Heart right ventricle (tissue), 16 donors: ENCODE data around the gene VPS8. TPM values are rescaled to one million over a fixed set of nuclear protein-coding genes. Genes with fewer than 3 reads are reported as not detected.

ENCODE experiments used
- ATAC-seq, 8 donors: fragments of 200-7000 bp; cut with Tn5 transposase; one replicate each; pipeline ENCODE4 v1.9.1; 2020; ENCODE audit warnings: mild to moderate bottlenecking in 8 of 8, moderate library complexity in 8 of 8, moderate number of reproducible peaks in 1 of 8
- DNase-seq, 2 donors: peaks; one replicate each; pipeline ENCODE4 v3.0.0-alpha.2; 2020
- H3K27ac ChIP-seq, 10 donors: fragments of 200-600 bp; sonication (generic) in 2 of 10; one replicate each; pipeline versions ENCODE4 v1.5.0 to v1.8.0; 2020 to 2022; ENCODE audit warnings: mild to moderate bottlenecking in 3 of 10
- H3K27me3 ChIP-seq, 7 donors: fragments of 200-600 bp; one replicate each; pipeline ENCODE4 v1.8.0; 2021 to 2022; ENCODE audit warnings: mild to moderate bottlenecking in 2 of 7
- H3K36me3 ChIP-seq, 9 donors: fragments of 200-600 bp; sonication (generic) in 1 of 9; one replicate each; pipeline versions ENCODE4 v1.5.0 to v1.8.0; 2020 to 2022; ENCODE audit warnings: mild to moderate bottlenecking in 2 of 9
- H3K4me1 ChIP-seq, 9 donors: fragments of 200-600 bp; sonication (generic) in 1 of 9; one replicate each; pipeline versions ENCODE4 v1.5.0 to v1.8.0; 2020 to 2022; ENCODE audit warnings: mild to moderate bottlenecking in 4 of 9
- H3K4me3 ChIP-seq, 10 donors: fragments of 200-600 bp; sonication (generic) in 2 of 10; one replicate each; pipeline versions ENCODE4 v1.5.0 to v1.8.0; 2020 to 2022; ENCODE audit warnings: mild to moderate bottlenecking in 7 of 10, moderate library complexity in 2 of 10
- H3K9me3 ChIP-seq, 11 donors: fragments of 200-600 bp in 10 of 11; sonication (generic) in 2 of 11; one replicate each; pipeline versions ENCODE4 v1.5.0 to v1.8.0; 2013 to 2022; ENCODE audit warnings: mild to moderate bottlenecking in 2 of 11, control low read depth in 1 of 11, moderate library complexity in 1 of 11
- CTCF ChIP-seq, 9 donors: fragments of 200-600 bp; sonication (generic) in 2 of 9; IDR thresholded peaks; one replicate each; pipeline versions ENCODE4 v1.5.0 to v1.8.0; 2021 to 2022; ENCODE audit warnings: antibody characterized with exemption in 9 of 9, mild to moderate bottlenecking in 5 of 9, moderate library complexity in 1 of 9
- WGBS, 2 donors: extraction: QIAGEN DNeasy Blood & Tissue Kit; methylation state at CpG; one replicate each; pipeline ENCODE4 v1.1.7; 2013; ENCODE audit warnings: inconsistent platforms in 1 of 2; 5-methylcytosine and 5-hydroxymethylcytosine counted together
- intact Hi-C, 10 donors: fragments of 100-400 bp; cut with DNase I; formaldehyde crosslinking; loops; one replicate each; pipeline versions ENCODE4 v1.11.1 to v1.14.2; 2022
- polyA plus RNA-seq, 2 donors: library from polyadenylated mRNA; stranded (reverse); fragments of 200-250 nt; gene quantifications; one replicate each; pipeline ENCODE4 v1.2.3, GENCODE V29; 2013
- total RNA-seq, 10 donors: library from RNA; stranded (reverse); fragmentation: NEBNext Ultra II Directional in 3 of 10; extraction: Animal tissue kit (Norgen Biotek cat#: 25700) in 3 of 10; gene quantifications; one replicate each; pipeline versions ENCODE4 v1.2.1 to v1.2.4, GENCODE V29; 2021 to 2023
- donor health status: Arrhythmogenic right ventricular cardiomyopathy.
- donor health status: ischemic (EF 13 %, LVEDD 7.1; RV severe dilation, severe dysfunction).
- donor health status: healthy with polysubstance abuse.
- donor health status: DM: no; HTN: yes; CAD: no.
- donor health status: DM: no; HTN: no; CAD: no.
- donor health status: ischemic (EF 25% LVEDD 6.9; RV normal size, moderate dysfunction).
- donor health status: ischemic (EF 25% LVEDD 5.7; RV mildly dilated, moderate dysfunction).
- donor health status: healthy.
- donor health status: DM: yes; HTN: yes; CAD: no.
- donor health status: Ischemic cardiomyopathy.
- donor health status: ischemic (EF 35%, LVEDD 5.7; RV mildly dilated, moderate dysfunction).
- donor health status: nonischemic (EF 11% LVEDD 7.7; RV severe dilation, severe dysfunction).
- donor health status: DM: yes; HTN: yes; CAD: no.
- donor health status: PGD.
- donor health status: ischemic (EF 29% LVEDD 5.4; RV normal size, mild dysfunction).
- donor health status: nonischemic (EF 23%, LVEDD 6.1; RV moderate dilation, normal function).

Gene VPS8
- total and polyA plus RNA-seq, 12 donors: 11.1 to 123 (median 80.6) TPM

- Histone ChIP-seq H3K27me3 (peaks cover 0 to 21% (median 0%) of the 10 kb centered on the region in 7 donors), H3K4me1 (peaks cover 0 to 15% (median 6%) of the 10 kb centered on the region in 9 donors), H3K36me3 (no peaks in the 10 kb centered on the region), H3K9me3 (no peaks in the 10 kb centered on the region), H3K27ac (no peak overlapping the region), H3K4me3 (no peak overlapping the region)
- ATAC-seq: no peak
- no peak for TF ChIP-seq CTCF (IDR thresholded peaks at IDR 0.05)
- 81 to 84% methylated on average over 7 of the region's 7 CpGs for WGBS, 2 donors
- no peak for DNase-seq
- intact Hi-C loops: loop anchor here in 1 of 10 donors (10.0 kb wide), 1 partner anchor 401 kb away; the partner anchor contains the start of genes CLCN2 and POLR2H
These were observed 46.3 kb upstream of the VPS8 start for GRCh38 chr3:184765730-184766074.

DNA sequence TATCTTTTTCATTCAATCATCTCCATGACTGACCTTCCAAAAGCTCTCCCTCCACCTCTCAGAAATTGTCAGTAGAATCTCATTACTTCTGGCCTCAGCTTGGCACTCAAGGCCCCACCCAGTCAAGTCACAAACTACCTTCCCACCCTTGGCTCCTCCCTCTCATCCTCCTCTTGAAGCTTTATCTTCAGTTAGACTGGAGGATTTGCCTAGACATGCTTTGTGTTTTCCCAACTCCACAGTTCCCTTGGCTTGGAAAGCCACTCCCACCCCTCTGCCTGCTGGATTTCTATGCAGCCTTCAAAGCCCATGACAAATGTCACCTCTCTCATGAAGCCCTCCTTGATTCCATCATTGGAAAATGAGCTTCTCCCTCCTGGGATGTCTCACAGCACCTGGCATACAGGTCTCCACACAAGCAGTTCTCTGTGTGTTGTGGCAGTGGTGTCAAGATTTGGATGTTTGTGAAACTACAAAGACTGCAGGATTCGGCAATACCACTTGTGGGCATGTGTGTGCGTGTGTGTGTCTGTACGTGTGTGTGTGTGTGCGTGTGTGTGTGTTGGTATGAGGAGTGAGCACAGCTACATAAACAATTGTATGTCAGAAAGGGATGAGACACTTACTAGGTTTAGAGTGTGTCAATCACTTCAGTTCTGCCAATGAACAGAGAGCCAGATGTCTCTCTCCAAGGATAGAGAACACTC is 45.3 kb upstream of the VPS8 start:
- H3K27me3 ChIP-seq: peaks cover 0 to 21% (median 0%) of the 10 kb centered on the region in 7 donors
- H3K4me3 ChIP-seq: no peak overlapping the region
- no peaks in the 10 kb centered on the region for H3K9me3 ChIP-seq
- no peak overlapping the region for H3K27ac ChIP-seq
- WGBS, 2 donors: 85 to 92% methylated on average over 4 of the region's 4 CpGs
- intact Hi-C loops: loop anchor here in 1 of 10 donors (10.0 kb wide), 1 partner anchor 402 kb away; the partner anchor contains the start of genes CLCN2 and POLR2H
- H3K4me1 ChIP-seq: peaks cover 0 to 14% (median 0%) of the 10 kb centered on the region in 9 donors
- no peak for DNase-seq
- ATAC-seq: no peak
- TF ChIP-seq CTCF (IDR thresholded peaks at IDR 0.05): no peak
- H3K36me3 ChIP-seq: no peaks in the 10 kb centered on the region

- DNase-seq (no peak), ATAC-seq (no peak)
- intact Hi-C loops: loop anchor here in 1 of 10 donors (10.0 kb wide), 1 partner anchor 403 kb away; the partner anchor contains the start of genes CLCN2 and POLR2H
- Histone ChIP-seq H3K4me1 (peaks cover 0 to 14% (median 0%) of the 10 kb centered on the region in 9 donors), H3K9me3 (no peaks in the 10 kb centered on the region), H3K4me3 (no peak overlapping the region), H3K36me3 (no peaks in the 10 kb centered on the region), H3K27me3 (peaks cover 0 to 21% (median 0%) of the 10 kb centered on the region in 7 donors), H3K27ac (no peak overlapping the region)
- no peak for TF ChIP-seq CTCF (IDR thresholded peaks at IDR 0.05)
- WGBS, 2 donors: 83 to 90% methylated on average over 12 of the region's 12 CpGs
These were observed 44.6 kb upstream of the VPS8 start for GRCh38 chr3:184767377-184767776.

DNA sequence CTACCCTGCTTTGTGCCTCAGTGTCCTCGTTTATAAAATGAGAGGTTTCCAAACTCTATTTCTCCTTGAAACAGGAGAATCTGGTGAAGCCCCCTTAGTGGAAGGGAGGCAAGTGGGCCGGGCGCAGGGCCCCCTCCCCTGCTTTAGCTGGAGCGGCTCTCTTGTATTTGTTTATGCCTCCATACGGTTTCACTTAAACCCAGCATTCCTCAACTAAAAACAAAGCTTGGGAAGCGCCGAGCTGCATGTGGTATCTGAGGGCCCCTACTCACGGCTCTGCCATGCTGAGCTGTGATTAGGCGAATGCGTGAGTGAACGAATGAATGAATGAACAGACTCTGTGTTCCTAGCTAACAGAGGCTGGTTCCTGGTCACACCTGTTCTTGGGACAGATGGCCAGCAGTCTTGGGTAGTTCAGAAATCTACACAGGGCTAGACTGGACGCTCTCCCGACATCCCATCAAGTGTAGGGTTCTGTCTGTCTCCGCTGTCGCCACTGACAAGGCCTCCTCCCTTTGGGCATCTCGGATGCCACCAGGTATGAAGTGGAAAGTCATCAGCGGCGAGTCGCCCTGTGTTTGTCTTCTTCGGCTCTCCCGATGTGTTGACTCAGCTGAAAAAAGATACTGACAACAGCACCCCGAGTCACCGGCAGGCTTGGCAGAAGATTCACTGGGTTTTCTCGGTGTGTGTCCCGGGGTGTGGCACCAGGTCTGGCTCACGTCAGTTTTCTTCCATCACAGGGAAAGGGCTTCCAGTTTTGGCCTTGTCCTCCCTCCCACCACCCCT is 42.4 kb upstream of the VPS8 start:
- ATAC-seq (no peak), DNase-seq (no peak)
- Histone ChIP-seq H3K4me3 (no peak overlapping the region), H3K27me3 (peaks cover 0 to 21% (median 0%) of the 10 kb centered on the region in 7 donors), H3K4me1 (peaks cover 0 to 27% (median 11%) of the 10 kb centered on the region in 9 donors), H3K36me3 (no peaks in the 10 kb centered on the region), H3K9me3 (no peaks in the 10 kb centered on the region), H3K27ac (no peak overlapping the region)
- 88 to 91% methylated on average over 26 of the region's 26 CpGs for WGBS, 2 donors
- no peak for TF ChIP-seq CTCF (IDR thresholded peaks at IDR 0.05)
- intact Hi-C loops: loop anchor here in 7 of 10 donors (10.0 kb wide), 3 partner anchors 385 to 405 kb away; partner anchors contain the start of genes THPO (in 5 of the 7), CHRD (in 1 of the 7), CLCN2 (in 1 of the 7) and POLR2H (in 1 of the 7)
